HuH-7.5 (cell line): Measurements from ENCODE around the gene PRIMA1.

Experiments
- DNase-seq: peaks from one replicate; pipeline ENCODE4 v3.0.0; 2011; ENCODE audit warnings: low spot score

The PRIMA1 gene

GRCh38 chr14:93712079-93712837, 76.0 kb downstream of the PRIMA1 start:
- no peak for DNase-seq

DNA sequence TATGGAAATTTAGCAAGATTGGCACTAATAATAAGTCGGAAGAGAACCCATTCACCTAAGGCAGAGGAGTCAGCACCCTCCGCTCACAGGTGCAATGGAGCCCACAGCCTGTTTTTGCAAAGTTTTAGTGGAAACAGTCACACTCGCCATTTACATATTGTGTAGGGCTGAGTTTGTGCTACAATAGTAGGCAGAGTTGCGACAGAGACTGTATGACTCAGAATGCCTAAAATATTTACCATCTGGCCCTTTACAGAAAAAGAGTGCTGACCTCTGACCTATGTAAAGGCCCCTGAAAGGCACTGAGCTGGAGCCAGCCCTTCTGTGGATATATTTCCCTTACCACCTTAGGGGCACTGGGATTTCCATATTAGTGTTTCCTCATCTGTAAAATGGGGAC, 79.0 kb downstream of the PRIMA1 start:
- DNase-seq, result no peak

- no peak for DNase-seq
Measured at GRCh38 chr14:93708800-93709199, 79.5 kb downstream of the PRIMA1 start.

GRCh38 chr14:93708311-93708734, 80.0 kb downstream of the PRIMA1 start:
- no peak for DNase-seq

GRCh38 chr14:93707475-93707874, 80.8 kb downstream of the PRIMA1 start:
- DNase-seq, result no peak

- DNase-seq, result no peak
Measured at GRCh38 chr14:93706360-93706955, 81.8 kb downstream of the PRIMA1 start.

GRCh38 chr14:93705513-93706156, 82.7 kb downstream of the PRIMA1 start:
- no peak for DNase-seq

- DNase-seq, result no peak
Measured at GRCh38 chr14:93703941-93704340, 84.3 kb downstream of the PRIMA1 start.

- no peak for DNase-seq
Measured at GRCh38 chr14:93702946-93703345, 85.3 kb downstream of the PRIMA1 start.

DNA sequence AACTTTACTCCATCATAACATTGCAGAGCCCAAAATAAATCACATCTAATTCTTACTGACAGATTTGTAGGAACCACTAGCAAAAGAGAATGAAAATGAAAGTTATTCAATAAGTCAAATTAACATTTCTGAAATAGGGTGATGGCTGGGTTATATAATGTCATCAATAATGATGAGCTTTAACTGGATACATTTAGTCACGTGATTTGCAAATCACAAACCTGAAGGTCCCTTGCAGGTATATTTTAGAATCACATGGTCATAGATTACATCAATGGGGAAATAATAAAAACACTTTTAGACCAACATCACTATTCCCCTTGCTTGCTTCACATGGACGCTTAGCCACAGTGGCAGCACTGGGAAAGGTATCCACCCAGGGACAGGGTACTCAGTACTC, 86.7 kb downstream of the PRIMA1 start:
- no peak for DNase-seq

DNA sequence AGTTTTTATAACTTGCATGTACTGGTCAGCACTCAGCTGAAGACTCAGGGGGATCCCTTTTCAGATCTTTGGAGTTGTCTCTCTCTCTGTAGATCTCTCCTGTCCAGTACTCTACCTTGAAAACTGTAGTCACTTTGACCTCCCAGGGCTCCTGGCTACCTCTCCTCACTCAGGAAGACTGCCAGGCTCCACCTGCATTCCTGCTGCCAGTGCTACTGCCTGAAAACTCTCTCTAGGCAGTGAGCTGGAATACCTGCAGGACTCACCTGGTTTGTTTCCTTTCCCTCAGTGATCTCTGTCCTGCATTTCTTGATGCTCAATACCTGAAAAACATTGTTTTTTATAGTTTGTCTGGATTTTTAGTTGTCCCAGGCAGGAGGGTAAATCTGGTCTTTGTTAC, 87.4 kb downstream of the PRIMA1 start:
- DNase-seq, result no peak

DNA sequence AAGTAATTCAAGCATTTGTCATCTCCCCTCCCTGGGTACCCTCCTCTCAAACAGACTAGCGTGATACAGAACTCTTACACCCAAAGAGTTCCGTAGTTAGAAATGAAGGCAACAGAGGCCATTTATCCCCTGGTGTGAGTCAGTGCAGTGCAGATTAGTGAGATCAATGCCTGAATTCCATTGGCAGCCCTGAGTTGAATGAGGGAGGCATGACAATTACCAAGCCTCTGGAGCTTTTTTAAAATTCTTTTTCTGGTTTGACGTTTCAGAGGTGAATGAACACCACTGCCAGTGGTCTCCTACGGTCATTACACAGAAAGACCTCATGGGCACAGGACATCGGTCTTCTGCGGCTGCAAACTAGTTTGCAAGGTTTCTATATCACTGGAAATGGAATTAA, 94.4 kb downstream of the PRIMA1 start:
- no peak for DNase-seq

DNA sequence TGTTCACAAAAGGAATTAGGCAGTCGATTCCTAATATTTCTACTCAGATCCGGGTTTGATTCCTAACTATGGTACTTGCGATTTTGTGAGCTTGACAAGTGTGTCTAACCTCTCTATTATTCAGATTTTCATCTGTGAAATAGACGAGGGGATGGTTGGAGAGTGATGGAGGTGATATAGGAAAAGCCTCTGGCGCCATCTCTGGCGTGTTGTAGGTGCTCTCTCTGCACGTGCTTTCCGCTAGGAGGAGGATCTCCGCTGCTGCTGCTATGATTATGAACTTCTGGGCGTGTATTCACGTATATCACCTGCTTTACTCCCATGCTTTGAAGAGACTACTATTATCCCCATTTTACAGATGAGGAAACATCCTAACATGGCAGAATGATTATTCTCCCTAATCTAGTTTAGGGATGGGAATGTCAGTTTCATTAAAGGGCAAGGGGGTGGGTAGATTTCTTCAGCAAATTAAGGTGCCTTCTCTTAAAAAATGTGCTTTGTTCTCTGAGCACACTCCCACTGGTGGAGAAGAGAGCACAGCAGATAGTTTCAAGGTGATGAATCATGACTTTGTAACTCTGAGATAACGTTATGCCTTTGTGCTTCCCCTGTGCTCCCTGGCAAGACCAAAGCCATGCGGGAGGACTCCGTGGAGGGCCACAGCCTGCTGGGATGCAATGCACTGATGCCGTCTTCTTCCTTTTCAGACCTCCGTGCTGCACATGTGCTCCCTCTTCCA, 97.1 kb downstream of the PRIMA1 start:
- no peak for DNase-seq

- DNase-seq, result no peak
Measured at GRCh38 chr14:93690146-93690545, 98.1 kb downstream of the PRIMA1 start.

- DNase-seq, result no peak
Measured at GRCh38 chr14:93688820-93689219, 99.5 kb downstream of the PRIMA1 start.

DNA sequence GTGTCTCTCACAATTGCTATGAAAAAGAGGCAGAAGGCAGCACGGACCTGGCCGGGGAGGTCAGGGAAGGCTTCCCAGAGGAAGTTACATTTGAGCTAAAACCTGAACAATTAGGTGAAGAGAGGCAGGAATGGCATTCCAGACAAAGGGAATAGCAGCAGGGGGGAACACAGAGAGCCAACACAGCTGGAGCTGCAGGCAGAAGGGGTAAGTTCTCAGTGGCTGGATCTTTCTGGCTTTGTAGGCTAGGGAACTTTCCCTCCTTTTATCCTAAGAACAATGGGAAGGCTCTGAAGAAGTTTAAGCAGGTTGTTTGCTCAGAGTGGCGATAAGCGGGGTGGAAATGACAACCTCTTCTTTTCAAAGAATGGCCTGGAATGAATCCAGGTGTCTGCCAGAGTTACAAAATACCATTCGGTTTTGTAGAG, 100.0 kb downstream of the PRIMA1 start:
- DNase-seq, result no peak

DNA sequence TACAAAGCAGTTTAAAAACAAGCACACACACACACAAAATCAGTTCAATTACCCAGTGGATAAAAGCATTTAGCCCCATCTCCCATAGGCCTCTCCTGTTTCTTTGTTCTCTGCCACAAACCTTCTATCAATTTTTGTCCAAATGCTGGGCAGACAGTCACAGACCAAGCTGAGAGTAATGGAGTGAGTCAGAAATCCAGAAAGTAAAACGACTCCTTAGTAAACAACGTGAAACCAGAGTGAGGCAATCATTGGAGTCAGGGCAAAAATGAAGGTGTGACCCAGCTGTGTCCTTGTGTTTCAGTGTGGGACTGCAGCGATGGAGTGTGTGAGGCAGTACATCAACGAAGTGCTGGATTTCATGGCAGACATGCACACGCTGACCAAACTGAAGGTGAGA, 102.0 kb downstream of the PRIMA1 start:
- no peak for DNase-seq

DNA sequence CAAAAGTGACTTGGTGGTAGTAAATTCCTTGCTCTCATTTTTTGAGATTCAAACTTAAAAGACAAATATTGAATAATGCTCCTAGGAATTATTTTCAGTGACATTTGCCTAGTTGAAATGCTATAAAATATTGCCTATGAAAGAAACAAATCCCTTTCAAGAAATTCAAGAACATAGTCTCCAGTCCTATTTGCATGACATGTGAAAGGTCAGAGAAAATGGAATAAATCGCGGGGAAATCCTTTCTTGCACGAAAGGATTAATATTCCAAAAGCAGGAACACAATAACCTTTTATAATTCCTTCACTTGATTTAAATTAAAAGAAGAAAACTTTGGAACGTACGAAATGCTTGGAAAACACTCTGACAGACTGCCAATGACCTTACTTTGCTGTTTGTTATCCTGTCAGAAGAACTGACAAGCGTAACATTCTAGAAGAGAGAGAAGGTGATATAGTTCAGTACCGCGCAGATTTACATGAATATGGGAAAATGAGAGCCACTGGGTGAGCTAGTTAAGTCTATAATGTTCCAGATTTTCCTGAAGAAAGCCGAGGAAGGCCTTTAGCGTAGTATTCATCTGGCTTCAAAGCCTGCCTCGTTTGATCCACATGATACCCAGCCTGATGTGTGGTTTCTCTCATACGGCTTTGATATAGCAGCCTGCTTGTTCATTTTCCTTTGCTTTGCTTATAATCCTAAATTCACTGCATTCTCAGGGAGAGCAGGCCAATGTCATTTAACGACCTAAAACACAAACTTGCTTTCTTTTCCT, 103.0 kb downstream of the PRIMA1 start:
- DNase-seq, result no peak

DNA sequence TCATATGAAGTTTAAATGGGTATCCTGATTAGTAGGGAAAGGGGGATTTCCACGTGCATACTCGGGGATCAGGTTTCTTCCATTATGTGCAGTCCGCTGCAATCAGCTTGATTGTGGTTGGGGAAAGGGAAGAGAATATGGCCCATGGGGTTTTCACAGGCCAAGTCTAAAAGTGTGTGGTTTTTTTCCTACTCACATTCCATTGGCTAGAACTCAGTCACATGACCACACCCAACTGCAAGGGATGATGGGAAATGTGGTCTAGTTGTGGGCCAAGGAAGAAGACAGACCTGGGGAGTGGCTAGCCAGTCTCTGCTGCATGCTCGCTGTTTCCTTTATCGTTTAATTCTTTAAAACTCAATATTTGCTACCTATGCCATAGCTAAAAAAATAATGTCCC, 105.1 kb downstream of the PRIMA1 start:
- DNase-seq, result no peak

DNA sequence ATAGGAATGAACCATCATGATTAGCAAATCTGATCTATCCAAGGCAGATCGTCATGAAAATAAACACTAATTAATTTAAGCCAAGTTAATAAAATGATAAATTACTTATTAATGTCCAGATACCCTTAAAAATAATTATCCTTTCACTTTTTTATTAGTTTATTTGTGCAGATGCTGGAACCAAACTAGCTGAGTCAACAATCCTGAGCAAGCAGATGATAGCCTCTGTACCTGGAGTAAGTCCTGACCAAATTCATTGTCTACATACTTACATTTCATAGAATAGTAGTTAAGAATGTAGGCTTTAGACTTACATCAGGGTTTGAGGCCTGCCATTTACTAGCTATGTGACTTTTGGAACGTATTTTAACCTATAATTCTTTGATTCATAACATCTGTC, 105.8 kb downstream of the PRIMA1 start:
- no peak for DNase-seq

- DNase-seq, result no peak
Measured at GRCh38 chr14:93676416-93676958, 111.8 kb downstream of the PRIMA1 start.

DNA sequence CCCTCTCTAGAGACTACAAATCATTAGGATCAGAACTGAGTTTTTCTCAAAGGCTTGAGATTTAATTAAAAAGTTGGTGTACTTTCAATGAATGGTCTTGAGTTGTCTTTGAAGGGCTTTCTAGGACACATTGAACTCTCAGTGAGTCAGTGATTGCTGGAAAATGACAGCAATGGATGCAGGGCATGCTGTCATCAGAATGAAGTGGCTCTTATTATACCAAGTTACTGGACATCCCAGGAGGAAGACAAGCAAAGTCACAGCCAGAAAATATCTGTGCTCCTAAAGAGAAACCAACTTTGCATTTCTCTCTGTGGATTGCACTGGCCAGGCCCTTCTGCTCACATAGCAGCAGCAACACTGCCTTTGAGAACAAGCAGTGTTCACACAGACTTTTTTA, 112.6 kb downstream of the PRIMA1 start:
- no peak for DNase-seq
